ENCODE results near the gene CHGA. TPM values are rescaled to one million over a fixed set of nuclear protein-coding genes. Genes with fewer than 3 reads are reported as not detected.

CHGA gene
- total and polyA plus RNA-seq, 2 of the 8 experiments (the other 6 are each of a cell fraction or from before 2014, with no cell fraction given): 17.5 to 28.2 TPM

DNA sequence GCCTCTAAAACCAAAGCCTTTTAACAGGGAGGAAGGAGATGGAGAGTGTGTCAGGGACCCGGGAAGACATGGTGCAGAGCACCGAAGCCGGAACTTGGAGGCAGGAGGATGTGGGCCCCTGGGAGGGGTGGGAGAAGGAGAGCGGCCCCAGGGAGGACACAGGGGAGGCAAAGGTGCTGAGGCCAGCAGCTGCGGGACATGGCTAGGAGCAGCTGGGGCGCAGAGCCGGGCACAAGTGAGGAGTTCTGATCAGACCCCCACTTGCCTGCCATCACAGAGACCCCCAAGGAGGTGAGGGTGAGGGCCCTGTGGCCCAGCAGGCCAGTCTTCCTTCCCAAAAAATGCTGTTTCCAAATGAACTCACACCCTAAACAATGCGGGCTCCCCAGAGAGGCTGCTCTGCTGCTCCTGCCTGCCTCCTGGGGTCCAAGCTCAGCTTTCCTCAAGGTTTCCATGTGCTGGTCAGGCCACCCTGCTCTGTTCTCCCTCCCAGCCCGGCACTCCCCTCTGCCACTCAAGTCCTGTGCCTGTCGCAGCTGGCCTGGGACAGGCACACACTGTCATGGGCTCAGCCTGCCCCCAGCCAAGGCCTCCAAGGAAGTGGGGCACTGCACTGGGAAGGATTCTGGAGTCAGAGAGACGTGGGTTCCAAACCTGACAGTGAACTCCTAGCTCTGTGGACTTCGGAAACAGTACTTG is 24.0 kb downstream of the CHGA start:
- no peaks in the 10 kb centered on the region for H3K79me2 ChIP-seq (ENCODE audit: control insufficient read depth in 1 of 2, insufficient read depth in 2 of 2, low read length in 2 of 2)
- peaks cover 9 to 17% (median 13%) of the 10 kb centered on the region in 4 experiments; a peak in 5 of 8 replicates for H3K36me3 ChIP-seq (ENCODE audit: control insufficient read depth in 2 of 4, insufficient read depth in 4 of 4, low read length in 3 of 4)
- no peak overlapping the region; the same call in 1 of the 2 replicates for H4K8ac ChIP-seq (ENCODE audit: extremely low read depth, insufficient read depth, low read length)
- no peaks in the 10 kb centered on the region for H3K9me3 ChIP-seq (ENCODE audit: insufficient read depth in 2 of 2, low read depth in 1 of 2, low read length in 1 of 2)
- no peaks in the 10 kb centered on the region for H3K27me3 ChIP-seq (replicated peaks in 1 of 4; ENCODE audit: control insufficient read depth in 3 of 4, extremely low read depth in 1 of 4, insufficient read depth in 3 of 4, low read length in 3 of 4)
- CTCF ChIA-PET (ENCODE audit: partially characterized antibody): interaction anchor here (0.8 to 3.0 kb wide), 11 partner anchors 8 to 226 kb away, joined by 3 to 13 read pairs (median 4); no protein-coding TSS in a partner anchor
- POLR2A ChIA-PET (ENCODE audit: partially characterized antibody): interaction anchor here (1.2 to 1.4 kb wide), 2 partner anchors 18 to 22 kb away, joined by 3 read pairs; no protein-coding TSS in a partner anchor
- no peak overlapping the region for H3K56ac ChIP-seq (replicated peaks; ENCODE audit: insufficient read length, low read depth, low read length)
- WGBS, 2 experiments (ENCODE audit: extremely low coverage in 1 of 2, insufficient coverage in 1 of 2, insufficient read length in 1 of 2, insufficient replicate concordance in 2 of 2, low coverage in 1 of 2, low lambda C conversion rate in 2 of 2, missing lambda C conversion rate in 1 of 2): 80% methylated on average over 9 of the region's 12 CpGs; no CpG with 5 or more reads in 1 of the 2 experiments
- H3K4ac ChIP-seq (replicated peaks; ENCODE audit: insufficient read length, low read depth, low read length): no peak overlapping the region
- FAIRE-seq (no peak), DNase-seq (ENCODE audit: low read depth in 1 of 2, low spot score in 2 of 2) (no peak)
- H2BK12ac ChIP-seq (ENCODE audit: low read depth, low read length): no peak overlapping the region
- no peak overlapping the region for H2AFZ ChIP-seq (ENCODE audit: low read length)
- H3K27ac ChIP-seq (ENCODE audit: low read depth, low read length): no peak overlapping the region
- H3K4me2 ChIP-seq (ENCODE audit: insufficient read depth in 1 of 2, low read depth in 2 of 2, low read length in 2 of 2): no peak overlapping the region
- H4K20me1 ChIP-seq (replicated peaks in 1 of 2; ENCODE audit: control insufficient read depth in 1 of 2, insufficient read depth in 2 of 2, low read length in 2 of 2): peaks cover 0 to 4% of the 10 kb centered on the region in 2 experiments
- peaks cover 1% of the 10 kb centered on the region; the same call in 1 of the 2 replicates for H3K79me1 ChIP-seq (ENCODE audit: low read depth, low read length)
- H2BK15ac ChIP-seq (ENCODE audit: low read length): no peak overlapping the region
- no peak overlapping the region for H3K9ac ChIP-seq (replicated peaks in 1 of 4; ENCODE audit: extremely low read depth in 1 of 4, low read depth in 3 of 4, low read length in 3 of 4)
- H4K5ac ChIP-seq (ENCODE audit: insufficient read length, low read depth, low read length): no peak overlapping the region
- H3K23me2 ChIP-seq (ENCODE audit: low read depth, low read length): no peaks in the 10 kb centered on the region
- H3K4me3 ChIP-seq (ENCODE audit: extremely low read depth in 1 of 4, insufficient read depth in 2 of 4, low read depth in 3 of 4, low read length in 4 of 4): no peak overlapping the region
- H4K91ac ChIP-seq (replicated peaks; ENCODE audit: insufficient read length, low read length): no peak overlapping the region
- H2BK5ac ChIP-seq (ENCODE audit: low read depth, low read length): no peak overlapping the region; the same call in 1 of the 2 replicates
- no peaks in the 10 kb centered on the region for H3K4me1 ChIP-seq (replicated peaks in 1 of 4; ENCODE audit: control insufficient read depth in 3 of 4, insufficient read depth in 4 of 4, low read length in 3 of 4)
- no peak overlapping the region for H3K14ac ChIP-seq (ENCODE audit: insufficient read length)
- H2BK20ac ChIP-seq (ENCODE audit: low read length): no peak overlapping the region
- no peak overlapping the region for H2AK5ac ChIP-seq (ENCODE audit: low read depth, low read length)
- no peak overlapping the region for H3K18ac ChIP-seq (ENCODE audit: extremely low read depth, low read length)
- H2BK120ac ChIP-seq (replicated peaks; ENCODE audit: low read depth, low read length): no peak overlapping the region
- H3K23ac ChIP-seq (ENCODE audit: insufficient read length): no peak overlapping the region
- no peak for TF ChIP-seq ASH2L (IDR thresholded peaks at IDR 0.05; ENCODE audit: low read length)
- no peak for TF ChIP-seq FOSL1 (IDR thresholded peaks at IDR 0.05; ENCODE audit: insufficient read depth, low read depth, low read length)
- no peak for TF ChIP-seq CBX5 (IDR thresholded peaks at IDR 0.05; ENCODE audit: low read depth, low read length)
- no peak for TF ChIP-seq TAF7 (optimal IDR thresholded peaks at IDR 0.05; ENCODE audit: borderline replicate concordance, low read depth, low read length)
- no peak for TF ChIP-seq RNF2 (IDR thresholded peaks at IDR 0.05; ENCODE audit: borderline replicate concordance, low read depth, low read length, missing control alignments, poor library complexity, severe bottlenecking)
- no peak for TF ChIP-seq EZH2 (IDR thresholded peaks at IDR 0.05; ENCODE audit: low read depth, low read length, severe bottlenecking)
- TF ChIP-seq, protein P1, sequence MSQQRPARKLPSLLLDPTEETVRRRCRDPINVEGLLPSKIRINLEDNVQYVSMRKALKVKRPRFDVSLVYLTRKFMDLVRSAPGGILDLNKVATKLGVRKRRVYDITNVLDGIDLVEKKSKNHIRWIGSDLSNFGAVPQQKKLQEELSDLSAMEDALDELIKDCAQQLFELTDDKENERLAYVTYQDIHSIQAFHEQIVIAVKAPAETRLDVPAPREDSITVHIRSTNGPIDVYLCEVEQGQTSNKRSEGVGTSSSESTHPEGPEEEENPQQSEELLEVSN (IDR thresholded peaks at IDR 0.05): no peak
- TF ChIP-seq SP4 (IDR thresholded peaks at IDR 0.05; ENCODE audit: low read length): no peak
- TF ChIP-seq TBP (IDR thresholded peaks at IDR 0.05; ENCODE audit: low read depth, low read length): no peak

Data from H1 (cell line).